Right lobe of liver (tissue), 6 donors: ENCODE data around the gene PLIN3. TPM values are rescaled to one million over a fixed set of nuclear protein-coding genes. Genes with fewer than 3 reads are reported as not detected.
A peak's percentile ranks its signal among the peaks of the same experiment; 100 is the strongest.

ENCODE experiments used
- ATAC-seq, 4 donors: fragments of 200-7000 bp; cut with Tn5 transposase; one replicate each; pipeline ENCODE4 v1.9.1; 2020; ENCODE audit warnings: mild to moderate bottlenecking in 4 of 4, moderate library complexity in 4 of 4
- DNase-seq, 3 donors: peaks; one replicate each; pipeline ENCODE4 v3.0.0-alpha.2; 2020
- H3K27ac ChIP-seq, 3 donors: fragments of 200-600 bp; one replicate each; pipeline ENCODE4 v1.8.0; 2022
- H3K27me3 ChIP-seq, 2 donors: fragments of 200-600 bp; one replicate each; pipeline ENCODE4 v1.8.0; 2022
- H3K36me3 ChIP-seq, 4 donors: fragments of 200-600 bp; sonication (generic) in 1 of 4; one replicate each; pipeline versions ENCODE4 v1.5.1 to v1.8.0; 2017 to 2022; ENCODE audit warnings: control low read depth in 1 of 4
- H3K4me1 ChIP-seq, 4 donors: fragments of 200-600 bp; sonication (generic) in 1 of 4; one replicate each; pipeline versions ENCODE4 v1.5.1 to v1.8.0; 2017 to 2022; ENCODE audit warnings: control low read depth in 1 of 4
- H3K4me3 ChIP-seq, 3 donors: fragments of 200-600 bp; one replicate each; pipeline ENCODE4 v1.8.0; 2022
- H3K9me3 ChIP-seq, 4 donors: fragments of 200-600 bp; sonication (generic) in 1 of 4; one replicate each; pipeline versions ENCODE4 v1.5.1 to v1.8.0; 2017 to 2022; ENCODE audit warnings: control low read depth in 1 of 4
- POLR2A ChIP-seq: fragments of 450-650 bp; IDR thresholded peaks from one replicate; pipeline ENCODE4 v1.6.1; 2017; ENCODE audit warnings: antibody characterized with exemption, mild to moderate bottlenecking
- WGBS: methylation state at CpG from one replicate; pipeline ENCODE4 v1.1.6; 2018; ENCODE audit warnings: low coverage, low lambda C conversion rate; ENCODE audit not compliant: insufficient coverage; ENCODE audit errors: missing lambda C conversion rate; 5-methylcytosine and 5-hydroxymethylcytosine counted together
- intact Hi-C, 2 donors: fragments of 100-400 bp; cut with DNase I; formaldehyde crosslinking; loops; one replicate each; pipeline versions ENCODE4 v1.11.2 to v1.14.1; 2022
- total RNA-seq, 6 experiments: library from RNA; depleted of rRNA in 2 of 6; stranded (reverse); fragments of >200 nt in 2 of 6; fragmentation: NEBNext Ultra II Directional in 3 of 6; extraction: Animal tissue kit (Norgen Biotek cat#: 25700) in 3 of 6; gene quantifications; one replicate each; pipeline versions ENCODE4 v1.1.0 to v1.2.4, GENCODE V29; 2016 to 2023
- TF ChIP-seq, protein P1 (sequence below), 4 donors: fragments of 200-600 bp in 3 of 4; fragments of 450-650 bp in 1 of 4; IDR thresholded peaks; one replicate each; pipeline versions ENCODE4 v1.5.1 to v1.8.0; 2016 to 2022; ENCODE audit warnings: antibody characterized with exemption in 4 of 4, mild to moderate bottlenecking in 2 of 4
- donor health status: DM: no; HTN: yes; CAD: no.
- donor health status: DM: no; HTN: no; CAD: no.
- donor health status: DM: no; HTN: no; CAD: no.
- donor health status: DM: no; HTN: yes; CAD: no.
- donor health status: DM: no; HTN: yes; CAD: no.

The PLIN3 gene
- total RNA-seq, 6 experiments from 2014 or later = 10.8 to 53.9 (median 19.6) TPM

DNA sequence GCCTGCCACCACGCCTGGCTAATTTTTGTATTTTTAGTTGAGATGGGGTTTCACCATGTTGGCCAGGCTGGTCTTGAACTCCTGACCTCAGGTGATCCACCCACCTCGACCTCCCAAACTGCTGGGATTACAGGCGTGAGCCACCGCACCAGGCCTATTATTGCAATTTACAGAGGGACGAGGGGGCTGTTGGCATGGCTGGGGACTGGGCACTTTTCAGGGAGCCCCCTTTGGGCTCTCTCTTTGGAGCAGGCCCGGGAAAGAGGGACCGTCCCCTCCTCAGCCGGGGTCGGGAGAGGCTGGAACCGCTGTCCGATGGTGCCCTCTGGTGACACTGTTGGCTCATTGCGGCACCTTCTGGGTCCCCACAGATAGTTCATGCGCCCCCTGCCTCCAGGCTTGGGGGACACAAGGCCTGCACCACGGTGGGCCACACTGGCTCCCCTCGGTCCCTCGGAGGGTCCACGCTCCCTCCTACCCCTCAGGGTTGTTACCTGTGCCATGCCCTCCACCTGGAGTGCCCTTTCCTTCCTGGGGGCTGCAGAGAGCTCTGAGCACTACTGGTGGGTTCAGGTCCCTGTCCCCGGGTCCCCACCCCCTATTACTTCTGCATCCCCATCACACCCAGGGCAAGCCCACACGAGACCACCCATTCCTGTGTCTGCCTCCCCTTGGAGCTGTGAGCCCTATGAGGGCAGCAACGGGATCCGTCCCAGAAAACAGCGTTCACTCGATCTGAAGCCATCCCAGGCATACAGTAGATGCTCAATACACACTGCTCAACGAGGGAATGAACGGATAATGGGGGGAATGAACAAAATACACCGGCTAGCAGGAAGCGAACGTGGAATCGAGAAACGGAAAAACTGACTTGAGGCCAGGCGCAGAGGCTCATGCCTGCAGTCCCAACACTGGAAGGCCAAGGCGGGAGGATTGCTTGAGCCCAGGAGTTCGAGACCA, 63.5 kb downstream of the PLIN3 start:
- no peaks in the 10 kb centered on the region for H3K9me3 ChIP-seq
- H3K4me1 ChIP-seq = no peaks in the 10 kb centered on the region
- intact Hi-C loops = no loop called here
- TF ChIP-seq, protein P1, sequence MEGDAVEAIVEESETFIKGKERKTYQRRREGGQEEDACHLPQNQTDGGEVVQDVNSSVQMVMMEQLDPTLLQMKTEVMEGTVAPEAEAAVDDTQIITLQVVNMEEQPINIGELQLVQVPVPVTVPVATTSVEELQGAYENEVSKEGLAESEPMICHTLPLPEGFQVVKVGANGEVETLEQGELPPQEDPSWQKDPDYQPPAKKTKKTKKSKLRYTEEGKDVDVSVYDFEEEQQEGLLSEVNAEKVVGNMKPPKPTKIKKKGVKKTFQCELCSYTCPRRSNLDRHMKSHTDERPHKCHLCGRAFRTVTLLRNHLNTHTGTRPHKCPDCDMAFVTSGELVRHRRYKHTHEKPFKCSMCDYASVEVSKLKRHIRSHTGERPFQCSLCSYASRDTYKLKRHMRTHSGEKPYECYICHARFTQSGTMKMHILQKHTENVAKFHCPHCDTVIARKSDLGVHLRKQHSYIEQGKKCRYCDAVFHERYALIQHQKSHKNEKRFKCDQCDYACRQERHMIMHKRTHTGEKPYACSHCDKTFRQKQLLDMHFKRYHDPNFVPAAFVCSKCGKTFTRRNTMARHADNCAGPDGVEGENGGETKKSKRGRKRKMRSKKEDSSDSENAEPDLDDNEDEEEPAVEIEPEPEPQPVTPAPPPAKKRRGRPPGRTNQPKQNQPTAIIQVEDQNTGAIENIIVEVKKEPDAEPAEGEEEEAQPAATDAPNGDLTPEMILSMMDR (IDR thresholded peaks at IDR 0.05) = peak; percentile 66 to 75 (median 70)
- no peak for TF ChIP-seq POLR2A
- DNase-seq = peak in 2 of 3 donors; percentile 53 to 54
- H3K4me3 ChIP-seq = no peak overlapping the region
- H3K36me3 ChIP-seq = no peaks in the 10 kb centered on the region
- H3K27ac ChIP-seq = no peak overlapping the region
- 48% methylated on average over 20 of the region's 33 CpGs for WGBS
- peak; percentile 63 to 79 (median 72) for ATAC-seq
- H3K27me3 ChIP-seq = no peaks in the 10 kb centered on the region

DNA sequence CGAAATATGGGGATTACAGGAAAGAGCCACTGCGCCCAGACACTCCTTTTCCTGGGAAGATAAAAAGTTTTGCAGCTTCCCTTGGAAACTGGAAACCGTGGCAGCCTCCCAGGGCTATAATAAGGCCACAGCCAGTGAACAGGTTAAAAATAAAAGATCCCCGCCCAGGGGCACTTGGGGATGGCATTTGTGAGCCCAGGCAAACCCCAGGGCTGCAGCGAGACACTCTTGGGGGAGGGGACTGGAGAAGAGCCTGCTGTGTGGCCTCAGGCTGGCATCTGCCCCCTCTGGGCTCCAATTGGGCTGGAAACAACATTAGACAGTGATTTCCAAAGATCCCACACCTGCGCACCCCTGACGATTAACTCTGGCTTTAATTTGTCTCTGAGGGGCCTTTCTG, 64.8 kb downstream of the PLIN3 start:
- ATAC-seq = no peak

GRCh38 chr19:4801085-4801619, 66.3 kb downstream of the PLIN3 start:
- Histone ChIP-seq H3K27ac (no peak overlapping the region), H3K27me3 (no peaks in the 10 kb centered on the region), H3K36me3 (peaks cover 0 to 4% (median 1%) of the 10 kb centered on the region in 4 donors), H3K9me3 (no peaks in the 10 kb centered on the region), H3K4me3 (no peak overlapping the region), H3K4me1 (no peaks in the 10 kb centered on the region)
- ATAC-seq (no peak), DNase-seq (no peak)
- intact Hi-C loops = no loop called here
- 48% methylated on average over 3 of the region's 3 CpGs for WGBS
- TF ChIP-seq, protein P1 (IDR thresholded peaks at IDR 0.05) = no peak
- no peak for TF ChIP-seq POLR2A

More for the DNA sequence above, 64.8 kb downstream of the PLIN3 start:
- no peak for DNase-seq
- H3K27me3 ChIP-seq = no peaks in the 10 kb centered on the region
- no peaks in the 10 kb centered on the region for H3K9me3 ChIP-seq
- TF ChIP-seq, protein P1 (IDR thresholded peaks at IDR 0.05) = no peak
- TF ChIP-seq POLR2A = no peak
- H3K27ac ChIP-seq = no peak overlapping the region
- intact Hi-C loops = no loop called here
- H3K4me3 ChIP-seq = no peak overlapping the region
- H3K4me1 ChIP-seq = no peaks in the 10 kb centered on the region
- H3K36me3 ChIP-seq = no peaks in the 10 kb centered on the region
- WGBS = 85% methylated on average over 4 of the region's 7 CpGs

GRCh38 chr19:4800591-4801081, 66.8 kb downstream of the PLIN3 start:
- ATAC-seq (peak; percentile 58 to 77 (median 70)), DNase-seq (peak in 2 of 3 donors; percentile 37 to 51)
- Histone ChIP-seq H3K4me3 (no peak overlapping the region), H3K27me3 (no peaks in the 10 kb centered on the region), H3K36me3 (peaks cover 0 to 4% (median 1%) of the 10 kb centered on the region in 4 donors), H3K27ac (no peak overlapping the region), H3K9me3 (no peaks in the 10 kb centered on the region), H3K4me1 (no peaks in the 10 kb centered on the region)
- WGBS = 58% methylated on average over 15 of the region's 23 CpGs
- intact Hi-C loops = no loop called here
- TF ChIP-seq, protein P1 (IDR thresholded peaks at IDR 0.05) = no peak
- no peak for TF ChIP-seq POLR2A
